Esophagus muscularis mucosa (tissue), 4 donors: ENCODE results near the gene ST6GAL1. TPM values are rescaled to one million over a fixed set of nuclear protein-coding genes. Genes with fewer than 3 reads are reported as not detected.

Experiments
- DNase-seq: peaks from one replicate; pipeline ENCODE4 v3.0.0-alpha.2; 2017; ENCODE audit errors: extremely low spot score
- H3K27ac ChIP-seq, 4 donors: fragments of 200-600 bp; sonication (generic); replicated peaks in 1 of 4; 1 replicate in 3 of 4; 2 replicates in 1 of 4; pipeline ENCODE4 v1.5.1; 2016 to 2019; ENCODE audit warnings: mild to moderate bottlenecking in 1 of 4
- H3K27me3 ChIP-seq, 4 donors: fragments of 200-600 bp; sonication (generic); one replicate each; pipeline versions ENCODE4 v1.5.1 to v1.6.0; 2016 to 2019
- H3K36me3 ChIP-seq, 4 donors: fragments of 200-600 bp; sonication (generic); one replicate each; pipeline ENCODE4 v1.5.1; 2016 to 2019
- H3K4me1 ChIP-seq, 4 donors: fragments of 200-600 bp; sonication (generic); one replicate each; pipeline ENCODE4 v1.5.1; 2016 to 2019
- H3K4me3 ChIP-seq, 4 donors: fragments of 200-600 bp; sonication (generic); 1 replicate in 2 of 4; 2 replicates in 2 of 4; pipeline ENCODE4 v1.5.1; 2016 to 2019; ENCODE audit warnings: mild to moderate bottlenecking in 4 of 4, moderate library complexity in 1 of 4
- H3K9me3 ChIP-seq, 4 donors: fragments of 200-600 bp; sonication (generic); 1 replicate in 3 of 4; 2 replicates in 1 of 4; pipeline ENCODE4 v1.5.1; 2016 to 2019
- EP300 ChIP-seq: sonication (generic); formaldehyde crosslinking; IDR thresholded peaks from one replicate; pipeline ENCODE4 v1.6.1; 2017; ENCODE audit warnings: antibody characterized with exemption
- POLR2A ChIP-seq: fragments of 450-650 bp; IDR thresholded peaks from one replicate; pipeline ENCODE4 v1.6.1; 2017; ENCODE audit warnings: antibody characterized with exemption, moderate library complexity, mild to moderate bottlenecking, low read depth
- POLR2AphosphoS5 ChIP-seq, 2 donors: sonication (generic); formaldehyde crosslinking; IDR thresholded peaks; one replicate each; pipeline ENCODE4 v1.6.1; 2017; ENCODE audit warnings: antibody characterized with exemption in 2 of 2
- WGBS: methylation state at CpG from one replicate; pipeline ENCODE4 v1.1.5; 2018; 5-methylcytosine and 5-hydroxymethylcytosine counted together
- intact Hi-C: fragments of 100-400 bp; cut with DNase I; formaldehyde crosslinking; loops from one replicate; pipeline ENCODE4 v1.15.1; 2023
- total RNA-seq, 4 donors: library from RNA; depleted of rRNA; stranded (reverse); fragments of >200 nt; gene quantifications; one replicate each; pipeline versions ENCODE4 v1.1.0 to v1.2.1, GENCODE V29; 2016
- TF ChIP-seq, protein P1 (sequence below), 3 experiments: fragments of 200-600 bp in 2 of 3; fragments of 450-650 bp in 1 of 3; sonication (generic) in 2 of 3; IDR thresholded peaks; one replicate each; pipeline ENCODE4 v1.5.1; 2017 to 2019; ENCODE audit warnings: antibody characterized with exemption in 3 of 3, mild to moderate bottlenecking in 2 of 3, moderate library complexity in 1 of 3

ST6GAL1 gene
- total RNA-seq, 4 donors from 2014 or later: 15.4 to 29.6 (median 24.4) TPM

DNA sequence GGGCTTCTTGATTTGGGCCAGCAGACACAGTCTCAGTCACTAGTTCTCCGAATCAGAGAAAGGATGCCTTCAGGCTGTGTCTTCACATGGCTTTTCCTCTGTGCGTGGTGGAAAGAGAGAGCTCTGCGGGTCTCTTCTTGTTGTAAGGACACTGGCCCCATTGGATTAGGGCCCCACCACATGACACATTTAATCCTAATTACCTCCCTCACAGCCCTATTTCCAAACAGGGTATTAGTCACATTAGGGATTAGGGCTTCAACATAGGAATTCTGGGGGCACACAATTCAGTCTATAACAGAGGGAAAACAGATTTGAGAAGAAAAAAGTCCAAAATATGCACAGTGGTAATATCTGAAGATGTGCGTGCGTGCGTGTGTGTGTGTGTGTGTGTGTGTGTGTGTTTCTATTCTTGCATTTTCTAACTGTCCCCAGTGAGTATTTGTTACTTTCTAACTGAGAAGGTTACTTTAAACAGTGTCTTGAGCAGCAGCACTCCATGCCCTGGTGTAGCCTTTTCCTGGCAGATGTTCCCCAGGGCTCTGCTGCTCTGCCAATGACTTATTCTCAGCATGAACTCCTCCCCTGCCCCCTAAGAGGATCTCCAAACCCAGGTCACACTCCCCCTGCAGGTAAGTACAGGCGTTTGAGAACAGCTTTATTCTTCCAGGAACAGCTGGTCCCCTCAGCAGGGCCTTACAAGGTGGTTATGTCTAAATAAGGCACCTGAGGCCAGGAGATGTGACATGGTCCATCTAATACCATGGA is 136.1 kb downstream of the ST6GAL1 start:
- no peak overlapping the region for H3K4me3 ChIP-seq
- intact Hi-C loops: no loop called here
- no peak overlapping the region for H3K27ac ChIP-seq
- H3K27me3 ChIP-seq: no peaks in the 10 kb centered on the region
- WGBS: 77% methylated on average over 7 of the region's 7 CpGs
- no peaks in the 10 kb centered on the region for H3K9me3 ChIP-seq
- TF ChIP-seq, protein P1, sequence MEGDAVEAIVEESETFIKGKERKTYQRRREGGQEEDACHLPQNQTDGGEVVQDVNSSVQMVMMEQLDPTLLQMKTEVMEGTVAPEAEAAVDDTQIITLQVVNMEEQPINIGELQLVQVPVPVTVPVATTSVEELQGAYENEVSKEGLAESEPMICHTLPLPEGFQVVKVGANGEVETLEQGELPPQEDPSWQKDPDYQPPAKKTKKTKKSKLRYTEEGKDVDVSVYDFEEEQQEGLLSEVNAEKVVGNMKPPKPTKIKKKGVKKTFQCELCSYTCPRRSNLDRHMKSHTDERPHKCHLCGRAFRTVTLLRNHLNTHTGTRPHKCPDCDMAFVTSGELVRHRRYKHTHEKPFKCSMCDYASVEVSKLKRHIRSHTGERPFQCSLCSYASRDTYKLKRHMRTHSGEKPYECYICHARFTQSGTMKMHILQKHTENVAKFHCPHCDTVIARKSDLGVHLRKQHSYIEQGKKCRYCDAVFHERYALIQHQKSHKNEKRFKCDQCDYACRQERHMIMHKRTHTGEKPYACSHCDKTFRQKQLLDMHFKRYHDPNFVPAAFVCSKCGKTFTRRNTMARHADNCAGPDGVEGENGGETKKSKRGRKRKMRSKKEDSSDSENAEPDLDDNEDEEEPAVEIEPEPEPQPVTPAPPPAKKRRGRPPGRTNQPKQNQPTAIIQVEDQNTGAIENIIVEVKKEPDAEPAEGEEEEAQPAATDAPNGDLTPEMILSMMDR (IDR thresholded peaks at IDR 0.05): no peak
- TF ChIP-seq EP300 (no peak), POLR2AphosphoS5 (IDR thresholded peaks at IDR 0.05) (no peak), POLR2A (no peak)
- peak; percentile 53 for DNase-seq
- H3K4me1 ChIP-seq: peaks cover 0 to 16% (median 7%) of the 10 kb centered on the region in 4 donors
- H3K36me3 ChIP-seq: peaks cover 0 to 5% (median 0%) of the 10 kb centered on the region in 4 donors

DNA sequence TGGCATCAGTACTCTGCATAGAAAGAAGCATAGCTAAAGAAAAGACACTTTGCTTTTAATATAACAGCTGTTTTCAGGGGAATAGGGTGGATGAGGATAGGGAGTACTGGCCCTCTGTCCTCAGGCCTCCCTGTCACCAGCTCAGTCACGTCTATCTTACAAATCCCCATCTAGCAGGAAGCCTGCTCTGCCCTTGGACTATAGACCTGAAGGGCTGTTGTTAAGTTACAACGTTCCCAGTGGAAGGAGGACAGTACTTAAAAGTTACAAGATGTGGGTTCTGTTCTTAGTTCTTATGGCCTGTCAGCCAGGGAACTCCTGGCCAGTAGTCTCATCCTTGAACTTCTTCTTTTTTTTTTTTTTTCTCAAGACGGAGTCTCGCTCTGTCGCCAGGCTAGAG is 138.5 kb downstream of the ST6GAL1 start:
- 87% methylated on average over 5 of the region's 5 CpGs for WGBS
- H3K4me3 ChIP-seq: no peak overlapping the region
- no peaks in the 10 kb centered on the region for H3K27me3 ChIP-seq
- intact Hi-C loops: no loop called here
- peak; percentile 21 for DNase-seq
- no peak overlapping the region for H3K27ac ChIP-seq
- peaks cover 0 to 27% (median 7%) of the 10 kb centered on the region in 4 donors for H3K36me3 ChIP-seq
- H3K9me3 ChIP-seq: no peaks in the 10 kb centered on the region
- TF ChIP-seq POLR2A (no peak), POLR2AphosphoS5 (IDR thresholded peaks at IDR 0.05) (no peak), EP300 (no peak)
- TF ChIP-seq, protein P1 (IDR thresholded peaks at IDR 0.05): no peak
- peaks cover 0 to 11% (median 2%) of the 10 kb centered on the region in 4 donors for H3K4me1 ChIP-seq

DNA sequence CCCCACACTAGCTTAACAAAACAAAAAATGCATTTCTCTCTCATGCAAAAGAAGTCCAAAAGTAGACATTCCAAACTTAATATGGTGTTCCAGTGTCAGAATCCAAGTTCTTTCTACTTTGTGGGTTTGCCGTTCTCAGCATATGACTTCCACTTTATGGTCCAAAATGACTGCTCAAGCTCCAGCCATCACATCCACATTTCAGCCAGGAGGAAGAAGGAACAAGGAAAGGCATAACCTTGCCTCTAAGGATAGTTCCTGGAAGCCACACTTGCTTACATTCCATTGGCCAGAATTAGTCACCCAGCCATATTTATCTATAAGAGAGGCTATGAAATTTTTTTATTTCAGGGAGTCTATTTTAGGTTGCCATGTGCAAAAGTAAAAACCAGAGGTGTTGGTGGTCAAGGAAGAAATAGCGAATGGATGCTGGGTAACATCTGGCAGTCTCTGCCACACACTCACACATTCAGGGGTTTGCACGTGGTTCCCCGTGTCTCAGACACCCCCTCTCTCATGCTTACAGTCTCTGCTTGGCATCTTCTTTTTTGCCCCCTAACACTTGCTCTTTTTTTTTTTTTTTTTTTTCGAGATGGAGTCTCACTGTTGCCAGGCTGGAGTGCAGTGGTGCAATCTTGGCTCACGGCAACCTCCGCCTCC is 139.7 kb downstream of the ST6GAL1 start:
- Histone ChIP-seq H3K9me3 (no peaks in the 10 kb centered on the region), H3K27ac (no peak overlapping the region), H3K27me3 (no peaks in the 10 kb centered on the region), H3K4me3 (no peak overlapping the region), H3K4me1 (peaks cover 0 to 9% (median 1%) of the 10 kb centered on the region in 4 donors), H3K36me3 (peaks cover 0 to 39% (median 12%) of the 10 kb centered on the region in 4 donors)
- no peak for TF ChIP-seq POLR2A
- TF ChIP-seq, protein P1 (IDR thresholded peaks at IDR 0.05): no peak
- no peak for TF ChIP-seq POLR2AphosphoS5 (IDR thresholded peaks at IDR 0.05)
- no peak for TF ChIP-seq EP300
- 95% methylated on average over 7 of the region's 7 CpGs for WGBS
- intact Hi-C loops: no loop called here
- DNase-seq: peak; percentile 12

DNA sequence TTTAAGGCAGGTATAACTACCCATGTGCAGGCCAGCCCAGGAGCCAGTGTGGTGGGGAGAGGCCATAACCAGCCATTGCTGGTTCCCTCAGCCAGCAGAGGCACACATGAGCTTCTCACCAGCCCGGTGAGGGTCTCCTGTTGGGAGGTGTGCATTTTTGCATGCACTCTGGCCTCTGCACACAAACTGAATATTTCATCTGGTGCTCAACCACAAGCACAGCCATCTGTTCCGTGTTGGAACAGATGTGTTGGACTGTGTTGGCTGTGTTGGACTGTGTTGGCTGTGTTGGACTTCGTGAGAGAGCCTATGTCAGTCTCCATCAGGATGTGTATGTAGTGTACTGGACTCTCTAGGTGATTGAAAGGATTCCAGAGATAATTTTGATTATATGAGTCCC is 141.8 kb downstream of the ST6GAL1 start:
- H3K4me3 ChIP-seq: no peak overlapping the region
- WGBS: 76% methylated on average over 3 of the region's 3 CpGs
- DNase-seq: no peak
- H3K4me1 ChIP-seq: no peaks in the 10 kb centered on the region
- H3K27ac ChIP-seq: no peak overlapping the region
- H3K27me3 ChIP-seq: no peaks in the 10 kb centered on the region
- H3K36me3 ChIP-seq: peaks cover 0 to 60% (median 21%) of the 10 kb centered on the region in 4 donors
- no peaks in the 10 kb centered on the region for H3K9me3 ChIP-seq
- intact Hi-C loops: no loop called here
- TF ChIP-seq POLR2AphosphoS5 (IDR thresholded peaks at IDR 0.05): no peak
- TF ChIP-seq EP300: no peak
- TF ChIP-seq, protein P1 (IDR thresholded peaks at IDR 0.05): no peak
- no peak for TF ChIP-seq POLR2A
